ENCODE results near the gene FTO.

The FTO gene

GRCh38 chr16:54126907-54127306, 423.0 kb downstream of the FTO start:
- DNase-seq (ENCODE audit: low spot score): no peak

DNA sequence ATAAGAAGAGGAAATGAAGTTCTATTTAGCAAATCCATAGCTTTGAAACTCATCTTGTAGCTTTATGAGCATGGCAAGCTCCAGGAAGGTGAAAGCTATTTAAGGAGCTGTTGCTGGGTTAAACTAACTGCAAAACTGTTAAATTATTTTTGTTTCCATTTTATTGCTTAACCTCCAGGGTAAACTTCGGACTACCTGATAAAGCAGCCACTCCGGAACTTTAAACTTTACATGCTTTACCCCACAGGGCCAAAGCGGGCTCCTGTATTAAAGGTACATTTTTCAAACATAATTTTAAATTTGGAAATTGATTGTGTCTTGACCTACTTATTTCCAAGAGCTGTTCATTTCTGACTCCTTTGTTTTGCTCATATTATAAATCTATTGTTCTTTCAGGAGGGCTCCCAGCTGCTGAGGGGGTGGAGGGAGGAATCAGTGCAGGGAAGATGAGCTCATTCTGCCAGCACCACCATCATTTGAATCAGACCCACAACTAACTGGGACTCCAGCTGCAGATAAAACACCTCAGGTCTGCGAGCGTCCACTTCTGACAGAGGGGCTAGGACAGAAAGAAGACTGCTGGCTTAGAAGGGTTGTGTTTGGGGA, 424.8 kb downstream of the FTO start:
- DNase-seq (ENCODE audit: low spot score): no peak

- DNase-seq (ENCODE audit: low spot score): no peak
Observed at GRCh38 chr16:54129810-54130209, 425.9 kb downstream of the FTO start.

DNA sequence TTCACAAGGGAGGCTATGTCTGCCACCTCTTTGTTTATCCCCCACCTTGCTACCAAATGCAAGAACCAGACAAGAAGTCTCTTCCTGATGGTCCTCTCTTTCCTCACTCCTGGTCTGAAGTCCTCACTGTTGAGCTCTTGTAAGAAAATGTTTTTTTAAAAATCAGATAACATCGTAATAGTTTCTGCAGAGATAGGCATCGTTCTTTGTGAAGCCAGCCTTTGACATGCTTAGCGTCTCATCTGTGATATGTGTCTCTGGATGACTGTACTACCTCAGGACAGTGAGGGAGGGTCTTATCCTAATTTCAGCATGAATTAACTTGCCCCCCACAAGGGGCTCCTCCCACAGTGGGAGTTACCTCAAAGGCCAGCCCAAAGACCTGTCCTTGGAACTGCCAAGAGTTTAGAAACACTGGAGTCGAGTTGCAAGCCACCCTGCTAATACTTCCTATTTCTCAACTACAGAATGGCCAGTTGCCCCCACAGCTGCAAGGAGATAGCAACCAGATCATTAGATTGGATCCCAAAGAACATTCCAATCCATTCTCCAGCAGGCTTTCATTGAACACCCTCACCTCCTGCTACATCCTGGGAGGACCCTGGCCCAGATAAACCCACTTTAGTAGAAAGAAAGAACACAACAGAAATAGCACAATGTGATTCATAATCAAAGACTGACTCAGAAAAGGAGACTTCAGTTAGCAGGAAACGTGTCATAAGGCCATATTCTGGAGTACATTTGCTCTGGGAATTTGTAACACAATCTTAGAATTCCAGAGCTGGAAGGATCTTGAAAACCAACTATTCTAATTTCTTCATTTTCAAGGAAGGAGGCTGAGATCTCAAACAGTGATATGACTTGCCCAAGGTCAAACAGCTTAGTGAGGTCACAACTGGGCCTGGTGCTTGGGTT, 431.7 kb downstream of the FTO start:
- DNase-seq (ENCODE audit: low spot score): peak; percentile 79

- peak; percentile 28 for DNase-seq (ENCODE audit: low spot score)
Observed at GRCh38 chr16:54136276-54136625, 432.3 kb downstream of the FTO start.

- no peak for DNase-seq (ENCODE audit: low spot score)
Observed at GRCh38 chr16:54140057-54140787, 436.3 kb downstream of the FTO start.

DNA sequence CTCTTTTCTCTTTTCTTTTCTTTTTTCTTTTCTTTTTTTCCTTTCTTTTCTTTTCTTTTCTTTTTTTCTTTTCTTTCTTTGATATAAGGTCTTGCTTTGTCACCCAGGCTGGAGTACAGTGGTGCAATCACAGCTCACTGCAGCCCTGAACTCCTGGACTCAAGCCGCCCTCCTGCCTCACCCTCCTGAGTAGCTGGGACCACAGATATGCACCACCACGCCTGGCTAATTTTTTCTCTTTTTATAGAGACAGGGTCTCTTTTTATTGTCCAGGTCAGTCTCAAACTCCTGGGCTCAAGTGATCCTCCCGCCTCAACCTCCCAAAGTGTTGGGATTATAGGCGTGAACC, 436.8 kb downstream of the FTO start:
- no peak for DNase-seq (ENCODE audit: low spot score)

GRCh38 chr16:54142787-54143186, 438.8 kb downstream of the FTO start:
- no peak for DNase-seq (ENCODE audit: low spot score)

DNA sequence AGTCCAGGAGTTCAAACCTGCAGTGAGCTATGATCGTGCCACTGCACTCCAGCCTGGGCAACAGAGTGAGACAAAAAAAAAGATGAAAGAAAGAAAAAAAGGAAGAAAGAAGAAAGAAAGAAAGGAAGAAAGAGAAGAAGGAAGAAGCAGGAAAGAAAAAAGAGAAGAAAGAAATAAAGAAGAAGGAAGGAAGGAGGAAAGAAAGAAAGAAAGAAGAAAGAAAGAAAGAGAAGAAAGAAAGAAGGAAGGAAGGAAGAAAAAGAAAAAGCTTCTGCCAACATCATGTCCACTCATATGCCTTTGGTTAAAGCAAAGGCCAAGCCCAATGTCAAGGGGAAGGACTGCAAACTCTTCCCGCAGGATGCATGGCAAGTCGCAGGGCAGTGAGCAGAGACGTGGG, 439.5 kb downstream of the FTO start:
- DNase-seq (ENCODE audit: low spot score): no peak

DNA sequence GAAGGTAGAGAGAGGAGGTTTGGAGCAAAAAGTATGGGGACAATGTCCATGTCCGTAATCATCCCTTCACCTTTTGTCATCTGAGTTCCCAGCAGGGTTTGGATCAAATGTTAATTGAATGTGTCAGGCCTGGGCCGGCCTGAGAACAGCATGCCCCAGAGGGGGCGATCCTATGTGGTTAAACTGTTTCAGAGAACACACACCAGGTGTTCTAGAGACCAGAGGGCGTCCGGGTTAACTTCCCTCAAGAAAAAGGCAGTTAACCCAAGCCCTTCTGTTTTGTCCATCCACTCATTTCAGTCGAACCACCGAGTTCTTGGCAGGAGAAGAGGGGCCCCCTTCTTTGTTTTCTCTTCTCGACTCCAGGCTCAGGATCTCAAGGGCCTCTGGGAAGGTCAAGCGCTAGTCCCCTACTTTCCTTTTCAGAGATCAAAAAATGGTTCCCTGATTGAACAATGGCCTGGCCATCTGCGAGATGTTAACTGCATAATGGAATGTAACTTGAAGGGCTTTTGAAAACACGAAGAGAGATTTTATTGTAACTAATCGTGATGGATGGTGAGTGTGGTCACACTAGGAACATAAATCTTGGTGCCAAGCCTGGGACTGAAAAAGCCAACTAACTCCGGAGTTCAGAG, 440.1 kb downstream of the FTO start:
- no peak for DNase-seq (ENCODE audit: low spot score)

GRCh38 chr16:54144572-54144947, 440.6 kb downstream of the FTO start:
- DNase-seq (ENCODE audit: low spot score): no peak

GRCh38 chr16:54145881-54146280, 441.9 kb downstream of the FTO start:
- no peak for DNase-seq (ENCODE audit: low spot score)

GRCh38 chr16:54148974-54149373, 445.0 kb downstream of the FTO start:
- DNase-seq (ENCODE audit: low spot score): no peak

GRCh38 chr16:54150861-54151260, 446.9 kb downstream of the FTO start:
- no peak for DNase-seq (ENCODE audit: low spot score)

DNA sequence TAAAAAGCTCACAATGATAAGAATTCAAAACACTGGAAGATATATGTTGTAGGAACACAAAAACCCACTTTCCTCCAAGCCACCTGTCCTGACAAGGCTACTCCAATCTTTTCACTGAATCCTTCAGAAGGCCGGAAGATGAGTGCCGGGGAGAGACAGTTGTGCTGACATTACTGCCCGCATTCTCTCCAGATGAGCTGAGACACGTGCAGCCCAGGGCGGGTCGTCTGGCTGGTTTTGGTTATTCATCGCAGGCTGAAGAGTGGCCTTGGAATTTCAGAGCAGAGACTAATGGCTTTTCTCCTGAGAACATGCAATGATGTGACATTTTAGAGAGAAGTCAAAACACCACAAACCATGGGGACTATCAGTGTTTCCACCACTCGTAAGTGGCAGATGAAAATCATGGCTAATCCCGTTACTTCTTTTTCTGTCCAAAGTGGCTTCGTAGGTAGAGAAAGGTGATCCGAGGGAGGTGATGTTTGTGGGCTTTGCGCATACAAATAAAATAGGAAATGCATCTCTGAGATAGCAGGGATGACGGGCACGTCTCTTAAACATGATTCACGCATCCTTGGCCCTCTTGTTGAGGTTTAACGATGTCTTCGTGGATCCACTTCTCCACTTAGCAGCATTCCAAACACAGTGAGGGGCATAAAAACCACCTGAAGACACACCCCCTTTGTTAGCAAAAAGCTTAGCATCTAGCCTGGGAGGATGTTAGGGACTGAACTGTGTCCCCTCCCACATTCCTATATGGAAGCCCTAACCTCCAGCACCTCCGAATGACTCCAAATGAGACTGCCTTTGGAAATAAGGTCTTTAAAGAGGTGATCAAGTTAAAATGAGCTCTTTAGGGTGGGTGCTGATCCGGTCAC, 448.6 kb downstream of the FTO start:
- DNase-seq (ENCODE audit: low spot score): no peak

- DNase-seq (ENCODE audit: low spot score): no peak
Observed at GRCh38 chr16:54153240-54153934, 449.4 kb downstream of the FTO start.

DNA sequence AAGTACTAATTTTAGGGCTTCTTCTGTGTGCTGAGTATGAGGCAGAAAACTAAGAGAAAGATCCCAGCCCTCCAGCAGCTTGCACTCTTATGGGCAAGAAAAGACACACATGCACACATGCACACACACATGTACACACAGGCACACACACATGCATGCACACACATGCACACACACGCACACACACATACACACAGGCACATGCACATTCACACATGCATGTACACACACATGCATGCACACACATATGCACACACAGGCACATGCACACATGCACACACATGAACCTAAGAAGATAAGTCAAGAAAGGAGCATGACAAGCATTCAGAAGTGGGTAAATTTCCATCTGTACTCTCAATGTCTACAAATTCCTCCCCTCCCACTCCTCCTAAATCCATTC, 452.4 kb downstream of the FTO start:
- DNase-seq (ENCODE audit: low spot score): no peak

DNA sequence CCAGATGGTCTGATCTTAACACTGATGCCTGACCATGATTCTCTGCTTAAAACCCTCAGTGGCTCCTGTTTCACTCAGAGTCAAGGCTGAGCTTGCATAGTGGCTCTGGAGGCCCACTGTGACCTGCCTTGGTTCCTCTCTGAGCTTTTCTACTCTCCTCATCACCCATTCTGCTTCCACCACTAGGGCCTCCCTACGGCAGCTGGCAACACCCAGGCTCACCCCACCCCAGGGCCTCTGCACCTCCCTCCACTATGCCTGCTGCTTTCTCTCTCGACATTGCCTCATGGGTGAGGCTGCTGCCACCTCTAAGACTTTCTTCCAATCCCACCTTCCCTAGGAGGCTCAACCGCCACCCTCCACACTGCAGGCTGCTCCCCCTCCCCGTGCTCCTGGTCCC, 455.0 kb downstream of the FTO start:
- DNase-seq (ENCODE audit: low spot score): no peak

- DNase-seq (ENCODE audit: low spot score): no peak
Observed at GRCh38 chr16:54159490-54160080, 455.6 kb downstream of the FTO start.

- no peak for DNase-seq (ENCODE audit: low spot score)
Observed at GRCh38 chr16:54160252-54160860, 456.4 kb downstream of the FTO start.

All from AG08395 (cell line).